BLaER1 (cell line): ENCODE data around the gene PARN.
A peak's percentile ranks its signal among the peaks of the same experiment; 100 is the strongest.

Source experiments
- H3K27ac ChIP-seq: shearing (Covaris generic); formaldehyde crosslinking; 2 replicates; pipeline ENCODE4 v1.8.1; 2022
- H3K27me3 ChIP-seq: shearing (Covaris generic); formaldehyde crosslinking; 2 replicates; pipeline ENCODE4 v1.8.1; 2022
- H3K36me3 ChIP-seq: shearing (Covaris generic); formaldehyde crosslinking; 2 replicates; pipeline ENCODE4 v1.8.1; 2022
- H3K4me1 ChIP-seq: shearing (Covaris generic); formaldehyde crosslinking; 2 replicates; pipeline ENCODE4 v1.8.1; 2022
- H3K4me2 ChIP-seq: shearing (Covaris generic); formaldehyde crosslinking; 2 replicates; pipeline ENCODE4 v1.8.1; 2022
- H3K4me3 ChIP-seq: shearing (Covaris generic); formaldehyde crosslinking; 2 replicates; pipeline ENCODE4 v1.8.1; 2022
- H3K9ac ChIP-seq: shearing (Covaris generic); formaldehyde crosslinking; 2 replicates; pipeline ENCODE4 v1.8.1; 2022
- H3K9me3 ChIP-seq: shearing (Covaris generic); formaldehyde crosslinking; 2 replicates; pipeline ENCODE4 v1.8.1; 2022
- H4K20me1 ChIP-seq: shearing (Covaris generic); formaldehyde crosslinking; 2 replicates; pipeline ENCODE4 v1.8.1; 2022
- Cebpa-rat ChIP-seq: shearing (Covaris generic); IDR thresholded peaks from 2 replicates; pipeline ENCODE4 v1.8.1; 2022

Gene PARN

DNA sequence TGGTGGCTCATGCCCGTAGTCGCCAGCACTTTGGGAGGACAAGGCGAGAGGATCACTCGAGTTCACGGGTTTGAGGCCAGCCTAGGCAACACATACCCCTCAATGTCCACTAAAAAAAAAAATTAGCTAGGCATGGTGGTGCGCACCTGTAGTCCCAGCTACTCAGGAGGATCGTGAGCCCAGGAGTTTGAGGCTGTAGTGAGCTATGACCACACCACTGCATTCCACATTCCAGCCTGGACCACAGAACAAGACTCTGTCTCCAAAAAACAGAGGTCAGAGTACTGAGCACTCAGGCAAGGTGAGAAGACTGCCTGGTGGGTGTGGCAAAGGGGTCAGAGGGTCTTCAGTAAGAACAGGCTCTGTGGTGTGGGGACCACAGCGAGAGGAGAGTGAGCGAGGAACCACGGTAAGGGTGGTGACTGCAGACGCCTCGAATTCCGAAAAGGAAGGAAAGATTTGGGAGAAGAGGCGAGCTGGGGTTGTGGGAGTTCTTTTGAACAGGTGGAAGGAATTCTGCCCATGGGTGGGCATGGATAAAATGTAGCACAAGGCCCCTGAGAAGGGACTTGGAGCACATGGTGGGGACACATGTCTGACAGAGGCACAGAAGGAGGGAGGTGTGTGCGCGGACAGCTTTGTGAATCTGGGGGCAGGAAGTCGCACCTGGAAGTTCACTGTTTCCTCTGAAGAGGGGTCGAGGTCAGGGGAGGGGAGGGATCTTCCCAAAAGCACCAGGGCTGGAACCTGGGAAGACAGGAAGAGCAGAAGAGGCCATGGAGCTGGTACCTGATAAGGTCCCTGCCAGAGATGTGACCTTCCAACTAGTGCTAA, 134.6 kb downstream of the PARN start:
- Histone ChIP-seq H3K36me3 (peaks cover 22% of the 10 kb centered on the region; the same call in 1 of the 2 replicates), H3K27ac (no peak overlapping the region), H3K9ac (no peak overlapping the region), H3K9me3 (no peaks in the 10 kb centered on the region), H4K20me1 (peaks cover 55% of the 10 kb centered on the region), H3K27me3 (no peaks in the 10 kb centered on the region), H3K4me3 (no peak overlapping the region), H3K4me1 (peaks cover 20% of the 10 kb centered on the region), H3K4me2 (no peak overlapping the region)
- TF ChIP-seq Cebpa-rat: no peak

DNA sequence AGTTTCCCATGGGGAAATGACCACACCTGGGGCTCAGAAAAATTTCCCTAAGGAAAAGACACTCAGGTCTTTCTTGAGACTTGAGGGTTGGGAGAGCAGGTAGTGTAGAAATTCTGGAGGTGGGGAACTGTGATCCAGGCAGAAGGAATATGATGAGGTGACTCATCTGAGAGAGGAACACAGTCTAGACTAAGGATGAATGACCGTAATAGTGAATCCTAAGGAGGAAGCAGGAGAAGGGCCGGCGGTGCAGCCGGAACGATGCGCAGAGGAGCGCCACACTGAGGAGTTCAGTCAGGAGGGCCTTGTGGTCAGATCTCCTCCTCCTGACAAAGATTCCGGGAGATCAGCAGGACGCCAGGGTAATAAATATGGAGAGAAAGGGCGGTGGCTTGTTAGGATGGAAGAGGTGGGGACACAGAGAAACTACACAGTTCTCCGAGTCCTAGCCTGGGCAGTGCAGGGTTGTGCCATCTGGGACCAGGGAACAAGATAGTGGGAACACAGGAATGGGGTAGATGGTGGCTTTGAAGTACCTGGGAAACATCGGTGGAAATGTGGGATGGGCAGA, 135.6 kb downstream of the PARN start:
- Histone ChIP-seq H3K9me3 (no peaks in the 10 kb centered on the region), H3K9ac (no peak overlapping the region), H3K27me3 (no peaks in the 10 kb centered on the region), H3K4me1 (peaks cover 20% of the 10 kb centered on the region), H3K36me3 (peaks cover 26% of the 10 kb centered on the region; the same call in 1 of the 2 replicates), H3K27ac (no peak overlapping the region), H3K4me3 (no peak overlapping the region), H3K4me2 (no peak overlapping the region), H4K20me1 (peaks cover 55% of the 10 kb centered on the region)
- no peak for TF ChIP-seq Cebpa-rat

DNA sequence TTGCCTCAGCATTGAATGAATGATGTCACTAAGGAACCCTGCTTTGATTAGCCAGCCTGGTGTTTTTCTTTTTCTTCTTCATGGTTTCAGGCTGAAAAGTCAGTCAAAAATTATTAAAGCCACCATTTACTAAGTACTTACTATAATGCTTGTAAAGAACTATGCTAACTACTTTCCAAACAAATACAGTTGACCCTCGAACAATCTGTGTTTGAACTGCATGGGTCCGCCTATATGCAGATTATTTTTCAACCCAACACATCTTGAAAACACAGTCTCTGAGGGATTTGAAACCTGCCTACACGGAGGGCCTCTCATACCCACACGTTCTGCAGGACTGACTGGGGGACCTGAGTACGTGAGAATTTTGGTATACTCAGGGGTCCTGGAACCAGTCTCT, 136.3 kb downstream of the PARN start:
- no peak overlapping the region for H3K4me3 ChIP-seq
- no peaks in the 10 kb centered on the region for H3K9me3 ChIP-seq
- H4K20me1 ChIP-seq: peaks cover 55% of the 10 kb centered on the region
- TF ChIP-seq Cebpa-rat: no peak
- peaks cover 26% of the 10 kb centered on the region; the same call in 1 of the 2 replicates for H3K36me3 ChIP-seq
- H3K27ac ChIP-seq: no peak overlapping the region
- H3K27me3 ChIP-seq: no peaks in the 10 kb centered on the region
- no peak overlapping the region for H3K9ac ChIP-seq
- peaks cover 20% of the 10 kb centered on the region for H3K4me1 ChIP-seq
- H3K4me2 ChIP-seq: no peak overlapping the region

- no peaks in the 10 kb centered on the region for H3K9me3 ChIP-seq
- no peak overlapping the region for H3K27ac ChIP-seq
- no peak overlapping the region for H3K4me3 ChIP-seq
- peaks cover 29% of the 10 kb centered on the region for H3K4me1 ChIP-seq
- no peak overlapping the region for H3K9ac ChIP-seq
- no peaks in the 10 kb centered on the region for H3K27me3 ChIP-seq
- peak overlapping the region; percentile 62 for H3K4me2 ChIP-seq
- H3K36me3 ChIP-seq: peaks cover 18% of the 10 kb centered on the region; the same call in 1 of the 2 replicates
- H4K20me1 ChIP-seq: peaks cover 55% of the 10 kb centered on the region
- TF ChIP-seq Cebpa-rat: no peak
Observed at GRCh38 chr16:14492614-14493013, 137.4 kb downstream of the PARN start.

DNA sequence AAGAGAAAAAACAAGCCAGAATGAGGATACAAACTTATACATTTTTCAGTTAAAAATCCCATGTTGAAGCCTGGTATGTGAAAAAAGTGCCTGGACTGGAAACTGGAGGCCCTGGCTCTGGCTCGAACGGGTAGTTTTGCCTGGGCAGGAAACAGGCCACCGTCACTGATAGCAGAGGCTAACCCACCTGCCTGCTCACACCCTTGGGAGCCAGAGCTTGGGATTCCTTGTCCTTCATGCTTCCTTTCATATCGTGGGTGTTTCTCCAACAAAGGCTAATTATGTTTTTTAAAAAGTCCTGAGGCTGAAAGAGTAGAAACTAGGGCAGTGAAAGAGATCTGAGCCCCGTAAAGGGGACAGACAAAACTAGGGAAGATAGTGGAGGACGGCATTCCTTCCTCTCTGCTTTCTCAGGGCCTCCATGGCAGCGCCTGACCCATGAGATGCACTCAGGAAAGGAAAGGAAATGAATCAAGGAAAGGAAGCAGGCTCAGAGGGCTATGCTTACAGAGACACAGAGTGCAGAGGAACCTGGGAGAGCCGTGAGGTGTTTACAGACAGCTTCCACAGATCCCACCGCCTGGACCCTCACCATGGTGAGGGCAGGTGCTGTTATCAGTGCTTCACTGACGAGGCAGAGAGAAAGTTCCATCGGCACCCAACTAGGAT, 138.1 kb downstream of the PARN start:
- Histone ChIP-seq H3K9me3 (no peaks in the 10 kb centered on the region), H4K20me1 (peaks cover 54% of the 10 kb centered on the region), H3K9ac (no peak overlapping the region), H3K4me2 (peak overlapping the region; percentile 62), H3K4me1 (peaks cover 33% of the 10 kb centered on the region), H3K4me3 (no peak overlapping the region), H3K27ac (no peak overlapping the region), H3K27me3 (no peaks in the 10 kb centered on the region), H3K36me3 (peaks cover 18% of the 10 kb centered on the region; the same call in 1 of the 2 replicates)
- no peak for TF ChIP-seq Cebpa-rat

DNA sequence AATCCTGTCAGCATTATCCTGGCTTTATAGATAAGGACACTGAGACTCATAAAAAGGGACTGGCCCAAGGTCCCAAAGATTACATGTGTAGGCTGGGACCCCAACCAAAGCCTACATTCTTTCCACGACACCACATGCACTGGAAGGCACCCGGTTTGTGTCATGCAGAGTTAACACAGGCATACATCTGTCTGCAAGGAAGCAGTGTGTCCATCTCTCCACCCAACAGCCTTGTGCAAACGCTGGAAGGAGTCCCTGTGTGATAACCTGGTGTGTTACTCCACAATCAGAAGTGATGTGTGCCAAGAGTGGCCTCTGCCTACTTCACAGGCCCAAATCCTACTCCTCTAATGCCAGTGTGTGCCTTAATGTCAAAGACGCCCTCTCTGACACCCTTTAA, 139.8 kb downstream of the PARN start:
- Histone ChIP-seq H3K4me2 (no peak overlapping the region), H3K27me3 (no peaks in the 10 kb centered on the region), H3K36me3 (peaks cover 22% of the 10 kb centered on the region), H3K27ac (no peak overlapping the region), H3K4me1 (peaks cover 33% of the 10 kb centered on the region), H3K9me3 (no peaks in the 10 kb centered on the region), H3K4me3 (no peak overlapping the region), H4K20me1 (peaks cover 39% of the 10 kb centered on the region), H3K9ac (no peak overlapping the region)
- no peak for TF ChIP-seq Cebpa-rat

DNA sequence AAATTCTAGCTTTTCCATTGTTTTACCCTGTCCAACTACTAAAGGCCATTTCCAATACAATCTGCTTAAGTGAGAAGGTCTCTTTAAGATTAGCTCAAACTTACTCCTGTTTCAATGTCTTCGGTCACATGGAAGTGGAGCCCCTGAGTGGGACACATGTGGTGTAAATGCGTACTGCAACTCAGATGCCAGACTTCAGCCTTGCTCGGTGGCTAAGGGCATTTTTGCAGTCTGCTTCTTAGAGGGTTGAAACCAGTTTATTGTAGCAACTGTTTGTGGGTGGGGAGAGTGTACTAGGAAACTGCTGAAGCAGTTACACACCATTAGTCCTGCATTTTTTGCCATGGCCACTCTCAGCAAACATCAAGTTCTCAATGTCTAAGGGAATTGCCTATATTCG, 140.6 kb downstream of the PARN start:
- Histone ChIP-seq H3K27me3 (no peaks in the 10 kb centered on the region), H3K27ac (no peak overlapping the region), H3K4me1 (peaks cover 33% of the 10 kb centered on the region), H3K4me3 (no peak overlapping the region), H4K20me1 (peaks cover 31% of the 10 kb centered on the region), H3K4me2 (no peak overlapping the region), H3K9ac (no peak overlapping the region), H3K9me3 (no peaks in the 10 kb centered on the region), H3K36me3 (peaks cover 15% of the 10 kb centered on the region)
- TF ChIP-seq Cebpa-rat: no peak

- H3K9ac ChIP-seq: no peak overlapping the region
- no peak overlapping the region for H3K27ac ChIP-seq
Observed at GRCh38 chr16:14487579-14487978, 142.5 kb downstream of the PARN start.

DNA sequence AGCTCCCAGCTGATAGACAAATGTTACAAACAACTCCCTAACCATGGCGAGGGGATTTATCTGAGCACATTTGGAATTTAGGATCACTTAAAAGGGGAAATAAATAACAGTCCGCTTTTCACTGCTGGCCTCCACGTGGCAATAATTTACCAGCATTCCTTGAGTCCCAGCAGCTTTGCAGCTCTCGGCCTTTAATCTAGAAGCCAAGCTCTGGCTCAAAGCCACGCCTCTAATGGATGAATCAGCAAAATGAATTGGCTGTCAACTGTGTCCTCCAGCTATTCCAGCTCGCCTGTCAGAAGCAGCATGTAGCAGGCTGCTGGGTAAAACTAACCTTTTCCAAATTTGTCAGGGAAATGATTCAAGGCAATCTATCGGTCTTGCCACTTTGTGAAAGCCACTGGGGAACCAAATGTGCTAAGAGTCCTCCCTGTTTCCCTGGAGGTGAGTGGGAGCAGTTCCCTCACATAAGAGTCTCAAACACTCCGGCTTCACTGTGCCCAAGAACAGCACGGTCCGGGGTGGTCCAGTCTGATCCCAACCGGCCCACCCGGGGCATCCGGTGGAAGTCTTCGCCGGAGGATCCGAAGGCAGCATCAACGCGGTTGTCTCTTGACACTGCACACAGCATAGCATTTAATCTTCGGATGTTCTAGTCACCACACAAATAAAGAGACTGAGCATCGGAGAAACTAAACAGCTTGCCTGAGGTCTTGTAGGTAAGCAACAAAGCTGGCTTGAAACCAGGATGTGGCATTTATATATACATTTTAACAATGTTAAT, 143.3 kb downstream of the PARN start:
- no peak for TF ChIP-seq Cebpa-rat
- Histone ChIP-seq H3K4me2 (no peak overlapping the region), H3K9ac (no peak overlapping the region), H3K36me3 (peaks cover 29% of the 10 kb centered on the region), H3K9me3 (no peaks in the 10 kb centered on the region), H3K4me3 (no peak overlapping the region), H3K4me1 (peaks cover 15% of the 10 kb centered on the region), H3K27me3 (no peaks in the 10 kb centered on the region), H4K20me1 (peaks cover 4% of the 10 kb centered on the region; the same call in 1 of the 2 replicates), H3K27ac (no peak overlapping the region)

More at GRCh38 chr16:14487579-14487978, 142.5 kb downstream of the PARN start:
- no peak for TF ChIP-seq Cebpa-rat
- Histone ChIP-seq H4K20me1 (peaks cover 13% of the 10 kb centered on the region; the same call in 1 of the 2 replicates), H3K36me3 (peaks cover 22% of the 10 kb centered on the region), H3K4me2 (no peak overlapping the region), H3K4me1 (peaks cover 24% of the 10 kb centered on the region), H3K4me3 (no peak overlapping the region), H3K27me3 (no peaks in the 10 kb centered on the region), H3K9me3 (no peaks in the 10 kb centered on the region)
